ENCODE results near the gene TBX5.

TBX5 gene

GRCh38 chr12:114405519-114406271 lies at the start of gene TBX5:
Gene TBX5, minus strand, starts transcription at chr12:114406144. Its CDS starts 2,246 bp downstream, at chr12:114403898.
- DNase-seq (ENCODE audit: low read depth, low spot score) = no peak

- no peak for DNase-seq (ENCODE audit: low read depth, low spot score)
These were observed 45.7 kb upstream of the TBX5 start for GRCh38 chr12:114451657-114452056.

- no peak for DNase-seq (ENCODE audit: low read depth, low spot score)
These were observed 44.8 kb upstream of the TBX5 start for GRCh38 chr12:114450515-114451300.

- DNase-seq (ENCODE audit: low read depth, low spot score) = no peak
These were observed 44.1 kb upstream of the TBX5 start for GRCh38 chr12:114450019-114450418.

GRCh38 chr12:114448618-114448933 lies 42.6 kb upstream of the TBX5 start:
- no peak for DNase-seq (ENCODE audit: low read depth, low spot score)

GRCh38 chr12:114447799-114448617 lies 42.1 kb upstream of the TBX5 start:
- DNase-seq (ENCODE audit: low read depth, low spot score) = no peak

- no peak for DNase-seq (ENCODE audit: low read depth, low spot score)
These were observed 41.4 kb upstream of the TBX5 start for GRCh38 chr12:114447274-114447716.

- DNase-seq (ENCODE audit: low read depth, low spot score) = no peak
These were observed 39.7 kb upstream of the TBX5 start for GRCh38 chr12:114445401-114446323.

- no peak for DNase-seq (ENCODE audit: low read depth, low spot score)
These were observed 38.7 kb upstream of the TBX5 start for GRCh38 chr12:114444422-114445279.

GRCh38 chr12:114443607-114444421 lies 37.9 kb upstream of the TBX5 start:
- DNase-seq (ENCODE audit: low read depth, low spot score) = no peak

GRCh38 chr12:114442578-114442977 lies 36.6 kb upstream of the TBX5 start:
- no peak for DNase-seq (ENCODE audit: low read depth, low spot score)

GRCh38 chr12:114441545-114441944 lies 35.6 kb upstream of the TBX5 start:
- no peak for DNase-seq (ENCODE audit: low read depth, low spot score)

- no peak for DNase-seq (ENCODE audit: low read depth, low spot score)
These were observed 35.1 kb upstream of the TBX5 start for GRCh38 chr12:114441039-114441383.

- DNase-seq (ENCODE audit: low read depth, low spot score) = no peak
These were observed 34.5 kb upstream of the TBX5 start for GRCh38 chr12:114440270-114441038.

GRCh38 chr12:114439817-114440216 lies 33.9 kb upstream of the TBX5 start:
- DNase-seq (ENCODE audit: low read depth, low spot score) = no peak

- no peak for DNase-seq (ENCODE audit: low read depth, low spot score)
These were observed 33.3 kb upstream of the TBX5 start for GRCh38 chr12:114439261-114439683.

GRCh38 chr12:114438635-114439256 lies 32.8 kb upstream of the TBX5 start:
- DNase-seq (ENCODE audit: low read depth, low spot score) = no peak

- DNase-seq (ENCODE audit: low read depth, low spot score) = no peak
These were observed 28.4 kb upstream of the TBX5 start for GRCh38 chr12:114434341-114434740.
